SK-N-SH treated with all-trans-retinoic acid at 6 μM for 48 hours (cell line): ENCODE results near the gene KCNIP1.

Experiments used
- ISL1 ChIP-seq: fragments of 250-450 bp; sonication (Bioruptor Pico); IDR thresholded peaks from 2 replicates; pipeline ENCODE4 v2.1.2; 2022; ENCODE audit warnings: mild to moderate bottlenecking, moderate library complexity
- ZNF70 ChIP-seq: fragments of 450-650 bp; formaldehyde crosslinking; IDR thresholded peaks from 2 replicates; pipeline ENCODE4 v1.5.0; 2020; ENCODE audit warnings: mild to moderate bottlenecking, moderate library complexity
- TF ChIP-seq, protein P1 (sequence below): fragments of 250-450 bp; sonication (Bioruptor Pico); IDR thresholded peaks from 2 replicates; pipeline ENCODE4 v1.5.1; 2020; ENCODE audit warnings: low read depth, mild to moderate bottlenecking, moderate library complexity
- TF ChIP-seq, protein P2 (sequence below): fragments of 250-450 bp; sonication (Bioruptor Pico); IDR thresholded peaks from 2 replicates; pipeline ENCODE4 v1.8.0; 2020; ENCODE audit warnings: mild to moderate bottlenecking, moderate library complexity, borderline replicate concordance

GRCh38 chr5:170747357-170747756 is 243.5 kb downstream of the KCNIP1 start:
- TF ChIP-seq ISL1 (CRISPR knock-in tag): peak; percentile 63
- no peak for TF ChIP-seq ZNF70 (CRISPR knock-in tag)
- TF ChIP-seq, protein P1, sequence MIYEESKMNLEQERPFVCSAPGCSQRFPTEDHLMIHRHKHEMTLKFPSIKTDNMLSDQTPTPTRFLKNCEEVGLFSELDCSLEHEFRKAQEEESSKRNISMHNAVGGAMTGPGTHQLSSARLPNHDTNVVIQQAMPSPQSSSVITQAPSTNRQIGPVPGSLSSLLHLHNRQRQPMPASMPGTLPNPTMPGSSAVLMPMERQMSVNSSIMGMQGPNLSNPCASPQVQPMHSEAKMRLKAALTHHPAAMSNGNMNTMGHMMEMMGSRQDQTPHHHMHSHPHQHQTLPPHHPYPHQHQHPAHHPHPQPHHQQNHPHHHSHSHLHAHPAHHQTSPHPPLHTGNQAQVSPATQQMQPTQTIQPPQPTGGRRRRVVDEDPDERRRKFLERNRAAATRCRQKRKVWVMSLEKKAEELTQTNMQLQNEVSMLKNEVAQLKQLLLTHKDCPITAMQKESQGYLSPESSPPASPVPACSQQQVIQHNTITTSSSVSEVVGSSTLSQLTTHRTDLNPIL (CRISPR knock-in tag): no peak; the same call in 1 of the 2 replicates
- TF ChIP-seq, protein P2, sequence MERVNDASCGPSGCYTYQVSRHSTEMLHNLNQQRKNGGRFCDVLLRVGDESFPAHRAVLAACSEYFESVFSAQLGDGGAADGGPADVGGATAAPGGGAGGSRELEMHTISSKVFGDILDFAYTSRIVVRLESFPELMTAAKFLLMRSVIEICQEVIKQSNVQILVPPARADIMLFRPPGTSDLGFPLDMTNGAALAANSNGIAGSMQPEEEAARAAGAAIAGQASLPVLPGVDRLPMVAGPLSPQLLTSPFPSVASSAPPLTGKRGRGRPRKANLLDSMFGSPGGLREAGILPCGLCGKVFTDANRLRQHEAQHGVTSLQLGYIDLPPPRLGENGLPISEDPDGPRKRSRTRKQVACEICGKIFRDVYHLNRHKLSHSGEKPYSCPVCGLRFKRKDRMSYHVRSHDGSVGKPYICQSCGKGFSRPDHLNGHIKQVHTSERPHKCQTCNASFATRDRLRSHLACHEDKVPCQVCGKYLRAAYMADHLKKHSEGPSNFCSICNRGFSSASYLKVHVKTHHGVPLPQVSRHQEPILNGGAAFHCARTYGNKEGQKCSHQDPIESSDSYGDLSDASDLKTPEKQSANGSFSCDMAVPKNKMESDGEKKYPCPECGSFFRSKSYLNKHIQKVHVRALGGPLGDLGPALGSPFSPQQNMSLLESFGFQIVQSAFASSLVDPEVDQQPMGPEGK (CRISPR knock-in tag): no peak
